IMR-90 (cell line): ENCODE data around the gene EMX1. TPM values are rescaled to one million over a fixed set of nuclear protein-coding genes. Genes with fewer than 3 reads are reported as not detected.
A peak's percentile ranks its signal among the peaks of the same experiment; 100 is the strongest.

Experiments used
- ATAC-seq: fragments of 200-7000 bp; cut with Tn5 transposase; 2 replicates; pipeline ENCODE4 v1.9.1; 2020; ENCODE audit warnings: low read depth, mild to moderate bottlenecking, moderate library complexity
- BruUV-seq: library from RNA; stranded (reverse); fragments of 400-500 nt; replicated peaks from 2 replicates; lab custom pipeline; 2021; lab: Mats Ljungman, UMichigan
- CTCF ChIA-PET: fragments of 300-600 bp; formaldehyde crosslinking; extraction: SDS; loops from one replicate; lab custom pipeline; 2021; ENCODE audit warnings: antibody characterized with exemption; lab: Yijun Ruan, JAX
- POLR2A ChIA-PET: fragments of 300-600 bp; sonication (Branson Sonifier 250); formaldehyde crosslinking; loops from one replicate; lab custom pipeline; 2022; ENCODE audit warnings: antibody characterized with exemption; ENCODE audit not compliant: unreplicated experiment; lab: Charles Lee
- DNase-seq: peaks from one replicate; pipeline ENCODE4 v3.0.0; 2013
- H2AFZ ChIP-seq: replicated peaks from 2 replicates; pipeline ENCODE3; 2013; ENCODE audit warnings: low read length, mild to moderate bottlenecking; ENCODE audit not compliant: poor library complexity
- H2AK5ac ChIP-seq: 2 replicates; pipeline ENCODE4 v1.6.1; 2013; ENCODE audit warnings: low read depth, low read length, inconsistent platforms
- H2AK9ac ChIP-seq: replicated peaks from 2 replicates; pipeline ENCODE3; 2013; ENCODE audit warnings: mild to moderate bottlenecking, low read depth, low read length, moderate library complexity; ENCODE audit not compliant: poor library complexity
- H2BK120ac ChIP-seq: 2 replicates; pipeline ENCODE4 v1.6.1; 2013; ENCODE audit warnings: low read depth, low read length, inconsistent platforms
- H2BK15ac ChIP-seq: 3 replicates; pipeline ENCODE4 v1.6.1; 2013; ENCODE audit warnings: low read depth, low read length, inconsistent platforms
- H2BK20ac ChIP-seq: 2 replicates; pipeline ENCODE4 v1.6.1; 2013; ENCODE audit warnings: low read depth, mild to moderate bottlenecking, inconsistent platforms, low read length, moderate library complexity
- H2BK5ac ChIP-seq: 2 replicates; pipeline ENCODE4 v1.6.1; 2013; ENCODE audit warnings: mild to moderate bottlenecking, low read depth, low read length, inconsistent platforms; ENCODE audit not compliant: poor library complexity, severe bottlenecking
- H3K14ac ChIP-seq: replicated peaks from 2 replicates; pipeline ENCODE4 v1.6.1; 2013; ENCODE audit warnings: low read depth, low read length, inconsistent platforms
- H3K18ac ChIP-seq: 2 replicates; pipeline ENCODE4 v1.6.1; 2013; ENCODE audit warnings: low read depth, low read length, control low read depth
- H3K23ac ChIP-seq: 2 replicates; pipeline ENCODE4 v1.6.1; 2013; ENCODE audit warnings: low read depth, low read length, inconsistent platforms
- H3K27ac ChIP-seq: 2 replicates; pipeline ENCODE4 v1.5.1; 2013; ENCODE audit warnings: mild to moderate bottlenecking, control low read depth, low read length; ENCODE audit not compliant: insufficient read depth
- H3K27me3 ChIP-seq: 2 replicates; pipeline ENCODE4 v1.6.1; 2013; ENCODE audit warnings: low read length; ENCODE audit not compliant: control insufficient read depth, insufficient read depth
- H3K36me3 ChIP-seq: 2 replicates; pipeline ENCODE4 v1.6.1; 2013; ENCODE audit warnings: low read length, mixed read lengths; ENCODE audit not compliant: control insufficient read depth, insufficient read depth
- H3K4ac ChIP-seq: 2 replicates; pipeline ENCODE4 v1.6.1; 2013; ENCODE audit warnings: low read depth, low read length, inconsistent platforms
- H3K4me1 ChIP-seq: 2 replicates; pipeline ENCODE4 v1.6.1; 2013; ENCODE audit warnings: low read length, mixed read lengths; ENCODE audit not compliant: control insufficient read depth, insufficient read depth
- H3K4me2 ChIP-seq: 2 replicates; pipeline ENCODE4 v1.6.1; 2013; ENCODE audit warnings: low read depth, mild to moderate bottlenecking, control low read depth, low read length, moderate library complexity
- H3K4me3 ChIP-seq: 2 replicates; pipeline ENCODE4 v1.5.1; 2013; ENCODE audit warnings: low read depth, mild to moderate bottlenecking, control low read depth, low read length, moderate library complexity; ENCODE audit not compliant: insufficient read depth
- H3K56ac ChIP-seq: 2 replicates; pipeline ENCODE4 v1.6.1; 2013; ENCODE audit warnings: low read length, inconsistent platforms; ENCODE audit not compliant: insufficient read depth; ENCODE audit errors: extremely low read depth
- H3K79me1 ChIP-seq, 2 experiments: 2 replicates each; pipeline ENCODE4 v1.6.1; 2013; ENCODE audit warnings: low read length in 2 of 2, inconsistent platforms in 1 of 2, low read depth in 1 of 2
- H3K9ac ChIP-seq: 2 replicates; pipeline ENCODE4 v1.6.1; 2013; ENCODE audit warnings: low read depth, low read length, control low read depth
- H3K9me1 ChIP-seq: 2 replicates; pipeline ENCODE4 v1.6.1; 2013; ENCODE audit warnings: low read length, inconsistent platforms; ENCODE audit not compliant: insufficient read depth
- H3K9me3 ChIP-seq: 2 replicates; pipeline ENCODE4 v1.6.1; 2013; ENCODE audit warnings: low read length; ENCODE audit not compliant: control insufficient read depth, insufficient read depth
- H4K20me1 ChIP-seq: 2 replicates; pipeline ENCODE4 v1.6.1; 2013; ENCODE audit warnings: low read length, inconsistent platforms; ENCODE audit not compliant: insufficient read depth
- H4K5ac ChIP-seq: 2 replicates; pipeline ENCODE4 v1.6.1; 2013; ENCODE audit warnings: mild to moderate bottlenecking, low read depth, low read length, control low read depth
- H4K8ac ChIP-seq, 2 experiments: 2 replicates each; pipeline ENCODE4 v1.6.1; 2013; ENCODE audit warnings: low read depth in 2 of 2, low read length in 2 of 2, control low read depth in 1 of 2, inconsistent platforms in 1 of 2
- H4K91ac ChIP-seq: 2 replicates; pipeline ENCODE4 v1.6.1; 2013; ENCODE audit warnings: low read depth, low read length, inconsistent platforms; ENCODE audit not compliant: insufficient read depth
- CEBPB ChIP-seq: IDR thresholded peaks from 2 replicates; pipeline ENCODE4 v1.6.1; 2012; ENCODE audit warnings: low read depth, low read length, improper control_type of control experiment
- CHD1 ChIP-seq: IDR thresholded peaks from 2 replicates; pipeline ENCODE4 v1.6.1; 2012; ENCODE audit warnings: low read depth, low read length, improper control_type of control experiment
- ELK1 ChIP-seq: fragments of 150-350 bp; IDR thresholded peaks from 2 replicates; pipeline ENCODE4 v1.6.1; 2016; ENCODE audit warnings: low read depth, mild to moderate bottlenecking, low read length, moderate library complexity, borderline replicate concordance
- FOS ChIP-seq: fragments of 150-350 bp; IDR thresholded peaks from 2 replicates; pipeline ENCODE4 v1.6.1; 2016; ENCODE audit warnings: low read depth, low read length
- MAFK ChIP-seq: IDR thresholded peaks from 2 replicates; pipeline ENCODE4 v1.6.1; 2012; ENCODE audit warnings: low read depth, low read length, improper control_type of control experiment
- MXI1 ChIP-seq: IDR thresholded peaks from 2 replicates; pipeline ENCODE4 v1.6.1; 2012; ENCODE audit warnings: low read depth, mild to moderate bottlenecking, low read length, moderate library complexity, borderline replicate concordance
- NFE2L2 ChIP-seq: fragments of 150-350 bp; IDR thresholded peaks from 2 replicates; pipeline ENCODE4 v1.6.1; 2016; ENCODE audit warnings: low read depth, mild to moderate bottlenecking, low read length
- POLR2A ChIP-seq: IDR thresholded peaks from 2 replicates; pipeline ENCODE4 v1.6.1; 2012; ENCODE audit warnings: mild to moderate bottlenecking, low read depth, low read length
- RAD21 ChIP-seq: IDR thresholded peaks from 2 replicates; pipeline ENCODE4 v1.6.1; 2012; ENCODE audit warnings: low read length, improper control_type of control experiment
- RCOR1 ChIP-seq: IDR thresholded peaks from 2 replicates; pipeline ENCODE4 v1.6.1; 2012; ENCODE audit warnings: mild to moderate bottlenecking, low read length, improper control_type of control experiment; ENCODE audit not compliant: insufficient replicate concordance
- SMC3 ChIP-seq: fragments of 150-350 bp; IDR thresholded peaks from 2 replicates; pipeline ENCODE4 v1.6.1; 2016; ENCODE audit warnings: low read depth, mild to moderate bottlenecking, antibody characterized with exemption, low read length, moderate library complexity
- USF2 ChIP-seq: fragments of 150-350 bp; IDR thresholded peaks from 2 replicates; pipeline ENCODE4 v1.6.1; 2017; ENCODE audit warnings: mild to moderate bottlenecking, antibody characterized with exemption, low read length, low read depth
- WGBS, 2 experiments: methylation state at CpG; one replicate each; pipeline versions ENCODE4 v1.1.5 to v1.1.7; 2013; ENCODE audit warnings: missing lambda C conversion rate in 2 of 2; ENCODE audit not compliant: insufficient read length in 1 of 2; ENCODE audit errors: extremely low coverage in 2 of 2; 5-methylcytosine and 5-hydroxymethylcytosine counted together
- dilution Hi-C: fragments of 300-500 bp; cut with HindIII; formaldehyde crosslinking; loops from one replicate; pipeline ENCODE4 v1.14.3; 2018; ENCODE audit warnings: low sequenced_read_pairs; ENCODE audit not compliant: unreplicated experiment
- in situ Hi-C: fragments of 300-500 bp; cut with MboI; formaldehyde crosslinking; loops from 3 replicates; pipeline ENCODE4 v1.14.3; 2019; ENCODE audit warnings: low sequenced_read_pairs, inconsistent platforms, mixed read lengths
- intact Hi-C: fragments of 100-400 bp; cut with micrococcal nuclease; formaldehyde crosslinking; loops from 2 replicates; pipeline ENCODE4 v1.10.0; 2022
- polyA plus RNA-seq, 3 experiments: library from polyadenylated mRNA; depleted of rRNA; stranded (reverse); fragments of >200 nt; gene quantifications; 2 replicates each; pipeline ENCODE4 v1.2.3, GENCODE V29; 2012; ENCODE audit warnings: low replicate concordance in 1 of 3
- total RNA-seq: library from RNA; depleted of rRNA; stranded (reverse); fragments of >200 nt; gene quantifications from 2 replicates; pipeline ENCODE4 v1.2.3, GENCODE V29; 2012
- TF ChIP-seq, protein P1 (sequence below): conservative IDR thresholded peaks from 2 replicates; pipeline ENCODE4 v1.5.1; 2012; ENCODE audit warnings: mild to moderate bottlenecking, low read depth, low read length, improper control_type of control experiment

The EMX1 gene
- total and polyA plus RNA-seq, 2 of the 4 experiments (the other 2 are of a cell fraction) = not detected

DNA sequence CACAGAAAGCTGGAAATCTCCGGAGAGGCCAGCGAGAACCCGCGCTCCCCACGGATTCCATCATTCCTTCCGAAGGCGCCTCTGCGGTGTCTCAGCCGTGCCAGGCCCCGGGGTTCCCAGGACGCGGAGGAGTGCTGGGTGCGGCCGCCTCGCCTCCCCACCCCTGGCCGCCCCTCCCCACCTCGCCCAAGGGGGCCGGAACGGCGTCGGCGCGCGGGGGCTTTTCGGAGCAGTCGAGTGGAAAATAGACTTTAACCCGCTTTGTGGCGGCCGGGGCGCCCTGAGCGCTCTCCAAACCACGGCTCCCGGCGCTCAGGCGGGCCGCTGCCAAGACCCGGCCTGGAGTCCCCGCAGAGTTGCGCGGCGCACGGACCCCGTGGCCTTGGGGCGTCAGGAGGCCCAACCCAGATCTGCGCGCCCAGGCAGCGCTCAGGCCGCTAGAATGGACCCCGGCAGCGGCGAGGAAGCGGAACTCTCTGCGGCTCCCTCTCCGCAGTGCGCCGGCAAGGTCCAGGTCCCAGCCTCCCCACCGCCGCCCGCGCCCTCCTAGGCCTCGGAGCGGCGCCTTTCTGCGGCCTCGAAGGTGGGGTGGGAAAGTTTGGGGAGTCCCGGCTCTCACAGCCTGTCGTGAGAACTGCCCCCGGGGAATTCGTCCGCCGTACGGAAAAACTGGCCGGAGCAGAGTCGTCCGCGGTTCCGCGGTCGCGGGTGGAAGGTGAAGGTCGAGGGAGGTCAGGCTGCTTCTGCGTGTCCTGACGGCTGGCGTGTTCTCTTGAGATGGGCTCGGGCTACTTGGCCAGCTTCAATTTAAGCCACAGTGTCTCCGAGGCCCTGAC is 1.2 kb upstream of the EMX1 start:
- H3K27me3 ChIP-seq = peaks cover 89% of the 10 kb centered on the region
- H3K56ac ChIP-seq = no peak overlapping the region
- peaks cover 19% of the 10 kb centered on the region for H3K9me3 ChIP-seq
- in situ Hi-C loops = no loop called here
- no peak overlapping the region for H4K91ac ChIP-seq
- H3K4ac ChIP-seq = no peak overlapping the region
- intact Hi-C loops = no loop called here
- H3K36me3 ChIP-seq = no peaks in the 10 kb centered on the region
- POLR2A ChIA-PET = no interaction called here
- H3K79me1 ChIP-seq = no peaks in the 10 kb centered on the region
- H3K4me1 ChIP-seq = peaks cover 2% of the 10 kb centered on the region; the same call in 1 of the 2 replicates
- H3K9ac ChIP-seq = no peak overlapping the region
- H4K20me1 ChIP-seq = peaks cover 48% of the 10 kb centered on the region
- H3K27ac ChIP-seq = no peak overlapping the region
- H2AK5ac ChIP-seq = no peak overlapping the region
- dilution Hi-C loops = no loop called here
- TF ChIP-seq RAD21 (no peak), MXI1 (no peak), ELK1 (no peak), POLR2A (no peak), NFE2L2 (no peak), CEBPB (no peak), CHD1 (no peak), USF2 (no peak), MAFK (no peak), SMC3 (no peak), FOS (no peak), RCOR1 (no peak)
- TF ChIP-seq, protein P1, sequence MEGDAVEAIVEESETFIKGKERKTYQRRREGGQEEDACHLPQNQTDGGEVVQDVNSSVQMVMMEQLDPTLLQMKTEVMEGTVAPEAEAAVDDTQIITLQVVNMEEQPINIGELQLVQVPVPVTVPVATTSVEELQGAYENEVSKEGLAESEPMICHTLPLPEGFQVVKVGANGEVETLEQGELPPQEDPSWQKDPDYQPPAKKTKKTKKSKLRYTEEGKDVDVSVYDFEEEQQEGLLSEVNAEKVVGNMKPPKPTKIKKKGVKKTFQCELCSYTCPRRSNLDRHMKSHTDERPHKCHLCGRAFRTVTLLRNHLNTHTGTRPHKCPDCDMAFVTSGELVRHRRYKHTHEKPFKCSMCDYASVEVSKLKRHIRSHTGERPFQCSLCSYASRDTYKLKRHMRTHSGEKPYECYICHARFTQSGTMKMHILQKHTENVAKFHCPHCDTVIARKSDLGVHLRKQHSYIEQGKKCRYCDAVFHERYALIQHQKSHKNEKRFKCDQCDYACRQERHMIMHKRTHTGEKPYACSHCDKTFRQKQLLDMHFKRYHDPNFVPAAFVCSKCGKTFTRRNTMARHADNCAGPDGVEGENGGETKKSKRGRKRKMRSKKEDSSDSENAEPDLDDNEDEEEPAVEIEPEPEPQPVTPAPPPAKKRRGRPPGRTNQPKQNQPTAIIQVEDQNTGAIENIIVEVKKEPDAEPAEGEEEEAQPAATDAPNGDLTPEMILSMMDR = no peak
- 2% methylated on average over 20 of the region's 86 CpGs; no CpG with 5 or more reads in 1 of the 2 experiments for WGBS, 2 experiments
- H2BK20ac ChIP-seq = no peak overlapping the region
- no peaks in the 10 kb centered on the region for H3K9me1 ChIP-seq
- no TSS peak for BruUV-seq
- no peak overlapping the region; the same call in 1 of the 2 replicates for H3K4me2 ChIP-seq
- DNase-seq (no peak), ATAC-seq (peak; percentile 48; the same call in 1 of the 2 replicates)
- no peak overlapping the region for H2BK5ac ChIP-seq
- H3K4me3 ChIP-seq = no peak overlapping the region
- no peak overlapping the region for H3K14ac ChIP-seq
- H2BK120ac ChIP-seq = no peak overlapping the region
- no peak overlapping the region for H4K8ac ChIP-seq
- no peak overlapping the region for H4K5ac ChIP-seq
- H2AK9ac ChIP-seq = no peak overlapping the region
- no peak overlapping the region for H3K23ac ChIP-seq
- H3K18ac ChIP-seq = no peak overlapping the region
- CTCF ChIA-PET = no interaction called here
- H2BK15ac ChIP-seq = no peak overlapping the region
- peak overlapping the region; percentile 52 for H2AFZ ChIP-seq
